Astrocyte (in vitro differentiated cells and primary cell): ENCODE results near the gene MAP3K6.
A peak's percentile ranks its signal among the peaks of the same experiment; 100 is the strongest.

ENCODE experiments used
- EZH2 ChIP-seq: IDR thresholded peaks from 2 replicates; pipeline ENCODE4 v1.6.1; 2012; ENCODE audit warnings: mild to moderate bottlenecking, low read length, inconsistent platforms; ENCODE audit not compliant: insufficient read depth
- TF ChIP-seq, protein P1 (sequence below): IDR thresholded peaks from 2 replicates; pipeline ENCODE4 v1.5.1; 2011; ENCODE audit warnings: low read depth, mild to moderate bottlenecking, inconsistent platforms, low read length, moderate library complexity; ENCODE audit not compliant: insufficient read depth

DNA sequence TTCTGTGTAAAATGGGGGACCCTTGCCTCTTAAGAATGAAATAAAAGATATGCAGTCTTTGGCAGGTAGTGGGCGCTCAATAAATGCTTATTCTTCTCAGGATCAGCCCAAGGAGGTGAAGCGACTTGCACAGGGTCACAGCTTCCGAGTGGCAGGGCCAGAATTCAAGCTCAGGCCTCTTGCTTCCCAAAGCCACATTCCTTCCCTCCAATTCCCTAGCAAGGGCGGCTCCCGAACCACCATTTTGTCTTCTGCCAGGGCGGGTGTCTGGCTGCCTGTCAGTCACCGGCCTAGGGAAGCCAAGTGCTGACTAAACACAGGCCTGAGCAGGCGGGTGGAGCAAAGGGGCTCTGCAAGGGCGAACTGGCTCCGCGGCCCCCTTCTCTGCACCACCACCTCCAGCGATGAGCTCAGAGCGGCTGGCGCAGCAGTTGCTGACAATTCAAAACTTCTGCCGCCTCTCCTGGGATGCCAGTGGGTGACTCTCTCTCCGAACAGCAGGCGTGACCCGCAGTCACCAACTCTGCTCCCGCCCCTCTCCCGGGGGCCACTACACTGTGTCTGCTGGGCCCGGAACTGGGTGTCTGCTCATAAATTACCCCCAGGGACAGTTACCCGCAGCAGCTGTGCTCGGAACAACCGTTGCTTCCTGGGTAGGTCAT is 36.4 kb upstream of the MAP3K6 start:
- TF ChIP-seq, protein P1, sequence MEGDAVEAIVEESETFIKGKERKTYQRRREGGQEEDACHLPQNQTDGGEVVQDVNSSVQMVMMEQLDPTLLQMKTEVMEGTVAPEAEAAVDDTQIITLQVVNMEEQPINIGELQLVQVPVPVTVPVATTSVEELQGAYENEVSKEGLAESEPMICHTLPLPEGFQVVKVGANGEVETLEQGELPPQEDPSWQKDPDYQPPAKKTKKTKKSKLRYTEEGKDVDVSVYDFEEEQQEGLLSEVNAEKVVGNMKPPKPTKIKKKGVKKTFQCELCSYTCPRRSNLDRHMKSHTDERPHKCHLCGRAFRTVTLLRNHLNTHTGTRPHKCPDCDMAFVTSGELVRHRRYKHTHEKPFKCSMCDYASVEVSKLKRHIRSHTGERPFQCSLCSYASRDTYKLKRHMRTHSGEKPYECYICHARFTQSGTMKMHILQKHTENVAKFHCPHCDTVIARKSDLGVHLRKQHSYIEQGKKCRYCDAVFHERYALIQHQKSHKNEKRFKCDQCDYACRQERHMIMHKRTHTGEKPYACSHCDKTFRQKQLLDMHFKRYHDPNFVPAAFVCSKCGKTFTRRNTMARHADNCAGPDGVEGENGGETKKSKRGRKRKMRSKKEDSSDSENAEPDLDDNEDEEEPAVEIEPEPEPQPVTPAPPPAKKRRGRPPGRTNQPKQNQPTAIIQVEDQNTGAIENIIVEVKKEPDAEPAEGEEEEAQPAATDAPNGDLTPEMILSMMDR: peak; percentile 18
- no peak for TF ChIP-seq EZH2
